ENCODE data around the gene ANKS1A. TPM values are rescaled to one million over a fixed set of nuclear protein-coding genes. Genes with fewer than 3 reads are reported as not detected.

Gene ANKS1A
- total RNA-seq, 4 donors from 2014 or later, result 25.7 to 49.7 (median 28.1) TPM

DNA sequence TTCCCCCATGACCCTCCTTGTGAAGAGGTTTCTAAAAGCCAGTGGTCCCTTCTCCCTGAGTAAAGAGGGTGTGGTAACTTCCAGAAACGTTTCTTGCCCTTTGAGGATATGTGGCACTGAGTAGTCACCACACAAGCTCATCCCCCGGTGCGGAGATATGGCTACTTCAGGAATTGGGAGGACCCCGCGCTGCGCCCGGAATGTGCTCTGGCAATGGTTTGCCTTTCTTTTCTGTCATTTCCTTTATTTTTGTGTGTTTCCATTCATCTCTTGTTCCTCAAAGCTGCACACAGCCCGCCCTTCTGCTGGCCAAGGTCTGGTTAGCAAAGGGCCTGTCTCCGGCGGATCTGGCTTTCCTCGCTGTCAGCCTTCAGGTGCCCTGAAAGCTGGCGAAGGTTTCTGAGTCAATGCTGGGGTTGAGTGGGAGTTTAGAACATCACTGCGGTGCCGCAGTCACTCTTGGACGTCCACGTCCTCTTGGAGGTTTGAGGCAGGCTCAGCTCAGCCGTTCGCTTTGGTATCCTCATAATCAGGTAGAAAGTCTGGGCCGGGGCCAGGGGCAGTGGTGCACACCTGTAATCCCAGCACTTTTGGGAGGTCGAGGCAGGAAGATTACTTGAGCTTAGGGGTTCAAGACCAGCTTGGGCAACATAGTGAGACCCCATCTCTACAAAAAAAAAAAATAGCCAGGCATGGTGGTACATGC, 184.9 kb downstream of the ANKS1A start:
- no peak for ATAC-seq (ENCODE audit: low FRiP score)

DNA sequence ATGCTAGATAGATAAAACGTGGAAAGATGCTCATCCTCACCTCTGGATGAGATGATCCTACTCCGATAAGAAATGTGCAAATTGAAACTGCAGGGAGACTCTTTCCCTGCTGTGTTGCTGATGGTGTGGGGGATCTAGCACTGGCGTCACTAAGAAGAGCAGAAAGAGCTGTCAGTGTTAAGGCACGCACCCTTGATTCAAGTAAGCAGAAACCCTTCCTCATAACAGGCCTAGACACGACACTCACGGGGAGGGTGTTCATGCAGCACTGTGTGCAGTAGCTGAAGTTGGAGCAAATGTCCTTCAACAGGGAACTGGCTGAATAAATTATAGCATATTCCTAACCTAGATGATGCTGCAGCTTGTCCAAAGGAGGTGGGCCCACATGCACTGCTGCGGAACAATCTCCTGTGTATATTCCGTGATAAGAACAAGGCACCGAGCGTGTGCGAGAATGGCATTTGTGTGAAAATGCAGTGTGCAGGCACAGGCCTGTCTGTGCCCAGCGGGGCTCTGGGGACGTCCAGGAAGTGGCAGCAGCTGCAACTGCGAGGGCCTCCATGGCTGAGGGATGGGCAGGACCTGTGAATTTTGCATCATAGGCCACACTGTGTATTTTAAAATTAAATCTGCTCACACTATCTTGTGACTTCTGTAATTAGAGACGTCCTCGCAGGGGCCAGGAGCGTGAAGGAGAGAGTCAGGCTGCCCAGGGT, 188.1 kb downstream of the ANKS1A start:
- TF ChIP-seq, protein P1, sequence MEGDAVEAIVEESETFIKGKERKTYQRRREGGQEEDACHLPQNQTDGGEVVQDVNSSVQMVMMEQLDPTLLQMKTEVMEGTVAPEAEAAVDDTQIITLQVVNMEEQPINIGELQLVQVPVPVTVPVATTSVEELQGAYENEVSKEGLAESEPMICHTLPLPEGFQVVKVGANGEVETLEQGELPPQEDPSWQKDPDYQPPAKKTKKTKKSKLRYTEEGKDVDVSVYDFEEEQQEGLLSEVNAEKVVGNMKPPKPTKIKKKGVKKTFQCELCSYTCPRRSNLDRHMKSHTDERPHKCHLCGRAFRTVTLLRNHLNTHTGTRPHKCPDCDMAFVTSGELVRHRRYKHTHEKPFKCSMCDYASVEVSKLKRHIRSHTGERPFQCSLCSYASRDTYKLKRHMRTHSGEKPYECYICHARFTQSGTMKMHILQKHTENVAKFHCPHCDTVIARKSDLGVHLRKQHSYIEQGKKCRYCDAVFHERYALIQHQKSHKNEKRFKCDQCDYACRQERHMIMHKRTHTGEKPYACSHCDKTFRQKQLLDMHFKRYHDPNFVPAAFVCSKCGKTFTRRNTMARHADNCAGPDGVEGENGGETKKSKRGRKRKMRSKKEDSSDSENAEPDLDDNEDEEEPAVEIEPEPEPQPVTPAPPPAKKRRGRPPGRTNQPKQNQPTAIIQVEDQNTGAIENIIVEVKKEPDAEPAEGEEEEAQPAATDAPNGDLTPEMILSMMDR (IDR thresholded peaks at IDR 0.05), result no peak
- ATAC-seq (ENCODE audit: low FRiP score) (no peak), DNase-seq (ENCODE audit: low spot score) (no peak)

More for the DNA sequence above, 184.9 kb downstream of the ANKS1A start:
- TF ChIP-seq, protein P1 (IDR thresholded peaks at IDR 0.05), result no peak
- DNase-seq (ENCODE audit: low spot score), result no peak

GRCh38 chr6:35077713-35078105, 188.7 kb downstream of the ANKS1A start:
- DNase-seq (ENCODE audit: low spot score) (no peak), ATAC-seq (ENCODE audit: low FRiP score) (no peak)
- TF ChIP-seq, protein P1 (IDR thresholded peaks at IDR 0.05), result no peak

- ATAC-seq (ENCODE audit: low FRiP score) (no peak), DNase-seq (ENCODE audit: low spot score) (no peak)
- TF ChIP-seq, protein P1 (IDR thresholded peaks at IDR 0.05), result no peak
Measured at GRCh38 chr6:35078226-35078850, 189.3 kb downstream of the ANKS1A start.

- TF ChIP-seq, protein P1 (IDR thresholded peaks at IDR 0.05), result no peak
- ATAC-seq (ENCODE audit: low FRiP score) (no peak), DNase-seq (ENCODE audit: low spot score) (no peak)
Measured at GRCh38 chr6:35078896-35079295, 189.8 kb downstream of the ANKS1A start.

- DNase-seq (ENCODE audit: low spot score) (no peak), ATAC-seq (ENCODE audit: low FRiP score) (no peak)
- TF ChIP-seq, protein P1 (IDR thresholded peaks at IDR 0.05), result no peak
Measured at GRCh38 chr6:35079311-35080000, 190.4 kb downstream of the ANKS1A start.
